Heart right ventricle (tissue), 16 donors: ENCODE data around the gene ITPR2. TPM values are rescaled to one million over a fixed set of nuclear protein-coding genes. Genes with fewer than 3 reads are reported as not detected.
A peak's percentile ranks its signal among the peaks of the same experiment; 100 is the strongest.

Source experiments
- ATAC-seq, 8 donors: fragments of 200-7000 bp; cut with Tn5 transposase; one replicate each; pipeline ENCODE4 v1.9.1; 2020; ENCODE audit warnings: mild to moderate bottlenecking in 8 of 8, moderate library complexity in 8 of 8, moderate number of reproducible peaks in 1 of 8
- DNase-seq, 2 donors: peaks; one replicate each; pipeline ENCODE4 v3.0.0-alpha.2; 2020
- H3K27ac ChIP-seq, 10 donors: fragments of 200-600 bp; sonication (generic) in 2 of 10; one replicate each; pipeline versions ENCODE4 v1.5.0 to v1.8.0; 2020 to 2022; ENCODE audit warnings: mild to moderate bottlenecking in 3 of 10
- H3K27me3 ChIP-seq, 7 donors: fragments of 200-600 bp; one replicate each; pipeline ENCODE4 v1.8.0; 2021 to 2022; ENCODE audit warnings: mild to moderate bottlenecking in 2 of 7
- H3K36me3 ChIP-seq, 9 donors: fragments of 200-600 bp; sonication (generic) in 1 of 9; one replicate each; pipeline versions ENCODE4 v1.5.0 to v1.8.0; 2020 to 2022; ENCODE audit warnings: mild to moderate bottlenecking in 2 of 9
- H3K4me1 ChIP-seq, 9 donors: fragments of 200-600 bp; sonication (generic) in 1 of 9; one replicate each; pipeline versions ENCODE4 v1.5.0 to v1.8.0; 2020 to 2022; ENCODE audit warnings: mild to moderate bottlenecking in 4 of 9
- H3K4me3 ChIP-seq, 10 donors: fragments of 200-600 bp; sonication (generic) in 2 of 10; one replicate each; pipeline versions ENCODE4 v1.5.0 to v1.8.0; 2020 to 2022; ENCODE audit warnings: mild to moderate bottlenecking in 7 of 10, moderate library complexity in 2 of 10
- H3K9me3 ChIP-seq, 11 donors: fragments of 200-600 bp in 10 of 11; sonication (generic) in 2 of 11; one replicate each; pipeline versions ENCODE4 v1.5.0 to v1.8.0; 2013 to 2022; ENCODE audit warnings: mild to moderate bottlenecking in 2 of 11, control low read depth in 1 of 11, moderate library complexity in 1 of 11
- CTCF ChIP-seq, 9 donors: fragments of 200-600 bp; sonication (generic) in 2 of 9; IDR thresholded peaks; one replicate each; pipeline versions ENCODE4 v1.5.0 to v1.8.0; 2021 to 2022; ENCODE audit warnings: antibody characterized with exemption in 9 of 9, mild to moderate bottlenecking in 5 of 9, moderate library complexity in 1 of 9
- WGBS, 2 donors: extraction: QIAGEN DNeasy Blood & Tissue Kit; methylation state at CpG; one replicate each; pipeline ENCODE4 v1.1.7; 2013; ENCODE audit warnings: inconsistent platforms in 1 of 2; 5-methylcytosine and 5-hydroxymethylcytosine counted together
- intact Hi-C, 10 donors: fragments of 100-400 bp; cut with DNase I; formaldehyde crosslinking; loops; one replicate each; pipeline versions ENCODE4 v1.11.1 to v1.14.2; 2022
- polyA plus RNA-seq, 2 donors: library from polyadenylated mRNA; stranded (reverse); fragments of 200-250 nt; gene quantifications; one replicate each; pipeline ENCODE4 v1.2.3, GENCODE V29; 2013
- total RNA-seq, 10 donors: library from RNA; stranded (reverse); fragmentation: NEBNext Ultra II Directional in 3 of 10; extraction: Animal tissue kit (Norgen Biotek cat#: 25700) in 3 of 10; gene quantifications; one replicate each; pipeline versions ENCODE4 v1.2.1 to v1.2.4, GENCODE V29; 2021 to 2023
- donor health status: Arrhythmogenic right ventricular cardiomyopathy.
- donor health status: ischemic (EF 13 %, LVEDD 7.1; RV severe dilation, severe dysfunction).
- donor health status: healthy with polysubstance abuse.
- donor health status: DM: no; HTN: yes; CAD: no.
- donor health status: DM: no; HTN: no; CAD: no.
- donor health status: ischemic (EF 25% LVEDD 6.9; RV normal size, moderate dysfunction).
- donor health status: ischemic (EF 25% LVEDD 5.7; RV mildly dilated, moderate dysfunction).
- donor health status: healthy.
- donor health status: DM: yes; HTN: yes; CAD: no.
- donor health status: Ischemic cardiomyopathy.
- donor health status: ischemic (EF 35%, LVEDD 5.7; RV mildly dilated, moderate dysfunction).
- donor health status: nonischemic (EF 11% LVEDD 7.7; RV severe dilation, severe dysfunction).
- donor health status: DM: yes; HTN: yes; CAD: no.
- donor health status: PGD.
- donor health status: ischemic (EF 29% LVEDD 5.4; RV normal size, mild dysfunction).
- donor health status: nonischemic (EF 23%, LVEDD 6.1; RV moderate dilation, normal function).

ITPR2 gene
- total and polyA plus RNA-seq, 12 donors = 2.0 to 18.9 (median 14.3) TPM

- ATAC-seq (no peak), DNase-seq (no peak)
- Histone ChIP-seq H3K27me3 (no peaks in the 10 kb centered on the region), H3K9me3 (no peaks in the 10 kb centered on the region), H3K36me3 (no peaks in the 10 kb centered on the region), H3K4me1 (peaks cover 0 to 25% (median 11%) of the 10 kb centered on the region in 9 donors), H3K4me3 (no peak overlapping the region), H3K27ac (no peak overlapping the region)
- WGBS, 2 donors = 21 to 31% methylated on average over 1 of the region's 1 CpG
- TF ChIP-seq CTCF (IDR thresholded peaks at IDR 0.05) = no peak
- intact Hi-C loops = loop anchor here in 7 of 10 donors (2.0 to 10.0 kb wide), 4 partner anchors 29 to 449 kb away; partner anchors contain the start of gene TM7SF3 (in 5 of the 7)
Measured at GRCh38 chr12:26855337-26855736, 22.3 kb upstream of the ITPR2 start.

DNA sequence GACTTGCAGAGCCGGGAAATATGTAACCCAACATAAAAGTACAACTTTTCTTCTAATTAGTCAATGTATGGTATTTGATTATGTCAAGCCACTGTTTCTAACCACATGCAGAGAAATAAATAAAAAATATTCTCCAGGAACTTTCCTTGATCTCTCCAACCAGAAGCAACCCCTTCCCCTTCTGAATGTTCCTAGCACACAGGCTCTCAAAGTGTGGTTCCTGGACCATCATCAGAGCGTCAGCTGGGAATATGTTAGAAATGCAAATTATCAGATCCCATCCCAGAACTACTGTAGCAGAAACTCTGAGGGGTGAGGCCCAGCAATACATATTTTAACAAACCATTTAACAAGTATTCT, 21.0 kb upstream of the ITPR2 start:
- ATAC-seq = no peak
- H3K36me3 ChIP-seq = no peaks in the 10 kb centered on the region
- DNase-seq = no peak
- intact Hi-C loops = loop anchor here in 8 of 10 donors (2.0 to 10.0 kb wide), 5 partner anchors 31 to 451 kb away; partner anchors contain the start of gene TM7SF3 (in 5 of the 8)
- H3K4me1 ChIP-seq = peaks cover 0 to 25% (median 11%) of the 10 kb centered on the region in 9 donors
- H3K4me3 ChIP-seq = no peak overlapping the region
- no peak for TF ChIP-seq CTCF (IDR thresholded peaks at IDR 0.05)
- no peaks in the 10 kb centered on the region for H3K9me3 ChIP-seq
- no peak overlapping the region for H3K27ac ChIP-seq
- 11 to 22% methylated on average over 2 of the region's 2 CpGs for WGBS, 2 donors
- no peaks in the 10 kb centered on the region for H3K27me3 ChIP-seq

DNA sequence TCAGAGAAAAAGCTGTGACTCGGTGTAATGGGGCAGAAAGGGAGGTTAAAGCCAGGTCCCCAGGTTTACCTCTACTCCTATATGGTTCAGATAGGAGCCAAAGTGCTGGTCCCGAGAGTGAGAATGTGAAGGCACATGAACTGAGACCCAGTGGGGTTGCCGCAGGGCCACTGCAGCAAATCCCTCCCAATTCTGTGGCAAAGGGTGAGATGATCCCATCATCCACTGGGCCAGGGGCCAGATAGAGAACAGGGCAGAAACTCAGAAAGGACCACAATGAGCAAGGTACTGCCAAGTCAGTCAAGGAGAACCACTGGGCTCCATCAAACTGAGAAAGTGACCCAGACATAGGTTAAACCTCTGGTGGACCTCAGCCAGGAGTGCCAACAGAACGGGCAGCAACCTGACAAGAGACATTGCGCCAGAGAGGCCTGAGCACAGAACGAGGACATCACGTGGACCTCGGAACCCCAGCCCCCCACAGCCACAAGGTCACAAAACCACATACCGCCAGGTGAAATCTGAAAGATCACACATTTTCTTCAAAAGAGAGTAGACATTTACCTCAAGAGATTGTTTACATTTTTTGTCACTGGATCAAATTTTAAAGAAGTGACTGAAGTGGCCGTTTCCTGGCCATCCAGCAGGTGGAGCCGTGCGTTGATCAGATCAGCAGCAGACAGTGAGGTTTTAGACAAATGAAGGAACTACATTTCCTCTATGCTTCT, 20.5 kb upstream of the ITPR2 start:
- H3K27ac ChIP-seq = no peak overlapping the region
- no peaks in the 10 kb centered on the region for H3K9me3 ChIP-seq
- peaks cover 0 to 25% (median 11%) of the 10 kb centered on the region in 9 donors for H3K4me1 ChIP-seq
- H3K36me3 ChIP-seq = no peaks in the 10 kb centered on the region
- ATAC-seq (peak in 7 of 8 donors; percentile 73 to 87 (median 81)), DNase-seq (peak; percentile 61 to 65)
- TF ChIP-seq CTCF (IDR thresholded peaks at IDR 0.05) = peak; percentile 76 to 92 (median 88)
- no peaks in the 10 kb centered on the region for H3K27me3 ChIP-seq
- intact Hi-C loops = loop anchor here (1.0 to 10.0 kb wide), 6 partner anchors 31 to 451 kb away; partner anchors contain the start of gene TM7SF3 (in 5 of the 10)
- WGBS, 2 donors = 44 to 50% methylated on average over 12 of the region's 12 CpGs
- no peak overlapping the region for H3K4me3 ChIP-seq

DNA sequence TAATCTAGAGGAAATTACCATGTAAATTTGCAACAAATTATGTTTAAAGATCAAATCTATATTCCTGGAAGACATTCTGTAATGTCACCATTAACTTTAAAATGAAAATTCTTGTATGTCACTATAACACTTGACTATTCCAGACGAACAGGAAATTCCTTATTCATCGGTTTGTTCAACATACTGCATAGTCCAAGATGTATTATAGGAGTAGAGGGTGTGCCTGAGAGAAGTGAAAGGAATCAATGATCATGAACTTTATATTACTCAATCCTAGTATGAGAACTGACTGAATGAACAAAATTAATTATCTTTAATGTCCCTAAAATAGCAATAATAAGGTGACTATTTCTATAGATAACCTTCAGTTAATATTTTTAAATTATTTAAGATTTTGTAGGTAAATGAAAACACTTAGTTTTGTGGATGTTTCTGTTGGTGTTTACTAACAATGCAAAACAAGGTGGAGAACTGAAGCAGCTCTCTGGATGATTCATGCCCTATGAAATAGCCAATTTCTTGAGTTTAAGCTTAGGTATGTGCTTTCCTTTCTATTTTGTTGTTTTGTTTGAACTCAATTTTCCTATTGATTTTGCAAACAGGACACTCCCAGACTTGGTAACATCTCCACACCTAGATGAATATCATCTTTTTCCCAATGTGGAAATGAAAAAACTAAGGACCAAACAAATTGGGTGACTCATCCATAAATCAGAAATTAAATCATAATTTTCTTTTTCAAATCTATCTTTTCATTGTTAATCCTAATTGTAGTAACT, 18.2 kb upstream of the ITPR2 start:
- Histone ChIP-seq H3K27ac (no peak overlapping the region), H3K4me3 (no peak overlapping the region), H3K4me1 (peaks cover 4 to 22% (median 12%) of the 10 kb centered on the region in 9 donors), H3K27me3 (no peaks in the 10 kb centered on the region), H3K36me3 (no peaks in the 10 kb centered on the region), H3K9me3 (no peaks in the 10 kb centered on the region)
- intact Hi-C loops = loop anchor here in 7 of 10 donors (5.0 to 10.0 kb wide), 4 partner anchors 36 to 454 kb away; partner anchors contain the start of gene TM7SF3 (in 5 of the 7)
- 48% methylated on average over 2 of the region's 2 CpGs for WGBS, 2 donors
- ATAC-seq (no peak), DNase-seq (no peak)
- no peak for TF ChIP-seq CTCF (IDR thresholded peaks at IDR 0.05)
